ENCODE results near the gene ADAM10.
A peak's percentile ranks its signal among the peaks of the same experiment; 100 is the strongest.

The ADAM10 gene, protein sequence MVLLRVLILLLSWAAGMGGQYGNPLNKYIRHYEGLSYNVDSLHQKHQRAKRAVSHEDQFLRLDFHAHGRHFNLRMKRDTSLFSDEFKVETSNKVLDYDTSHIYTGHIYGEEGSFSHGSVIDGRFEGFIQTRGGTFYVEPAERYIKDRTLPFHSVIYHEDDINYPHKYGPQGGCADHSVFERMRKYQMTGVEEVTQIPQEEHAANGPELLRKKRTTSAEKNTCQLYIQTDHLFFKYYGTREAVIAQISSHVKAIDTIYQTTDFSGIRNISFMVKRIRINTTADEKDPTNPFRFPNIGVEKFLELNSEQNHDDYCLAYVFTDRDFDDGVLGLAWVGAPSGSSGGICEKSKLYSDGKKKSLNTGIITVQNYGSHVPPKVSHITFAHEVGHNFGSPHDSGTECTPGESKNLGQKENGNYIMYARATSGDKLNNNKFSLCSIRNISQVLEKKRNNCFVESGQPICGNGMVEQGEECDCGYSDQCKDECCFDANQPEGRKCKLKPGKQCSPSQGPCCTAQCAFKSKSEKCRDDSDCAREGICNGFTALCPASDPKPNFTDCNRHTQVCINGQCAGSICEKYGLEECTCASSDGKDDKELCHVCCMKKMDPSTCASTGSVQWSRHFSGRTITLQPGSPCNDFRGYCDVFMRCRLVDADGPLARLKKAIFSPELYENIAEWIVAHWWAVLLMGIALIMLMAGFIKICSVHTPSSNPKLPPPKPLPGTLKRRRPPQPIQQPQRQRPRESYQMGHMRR

GRCh38 chr15:58749532-58750337, at the start of gene ADAM10:
TSS of gene ADAM10 (minus strand) at chr15:58749707. CDS start at chr15:58749534, 173 bp downstream.
- H3K9me3 Mint-ChIP-seq: no peaks in the 10 kb centered on the region
- intact Hi-C loops (cut with micrococcal nuclease): loop anchor here (1.0 kb wide), 1 partner anchor 21 kb away; no protein-coding TSS in a partner anchor
- peak within 1 kb of the TSS; percentile 100 for H3K4me3 Mint-ChIP-seq
- peak within 1 kb of the TSS; percentile 93 for H3K27ac Mint-ChIP-seq
- H3K4me1 Mint-ChIP-seq (ENCODE audit: low read depth): peaks cover 24% of the 10 kb centered on the region
- H3K36me3 Mint-ChIP-seq (ENCODE audit: low read depth): peaks cover 22% of the 10 kb centered on the region
- H3K27me3 Mint-ChIP-seq: no peaks in the 10 kb centered on the region

GRCh38 chr15:58797505-58797904, 48.0 kb upstream of the ADAM10 start:
- peaks cover 8% of the 10 kb centered on the region for H3K4me1 Mint-ChIP-seq (ENCODE audit: low read depth)
- peaks cover 10% of the 10 kb centered on the region for H3K9me3 Mint-ChIP-seq
- peaks cover 1% of the 10 kb centered on the region for H3K27me3 Mint-ChIP-seq
- intact Hi-C loops (cut with micrococcal nuclease): no loop called here
- no peak overlapping the region for H3K27ac Mint-ChIP-seq
- no peak overlapping the region for H3K4me3 Mint-ChIP-seq
- peaks cover 22% of the 10 kb centered on the region for H3K36me3 Mint-ChIP-seq (ENCODE audit: low read depth)

GRCh38 chr15:58795825-58796224, 46.3 kb upstream of the ADAM10 start:
- no peak overlapping the region for H3K4me3 Mint-ChIP-seq
- peaks cover 1% of the 10 kb centered on the region for H3K27me3 Mint-ChIP-seq
- no peak overlapping the region for H3K27ac Mint-ChIP-seq
- peaks cover 10% of the 10 kb centered on the region for H3K9me3 Mint-ChIP-seq
- H3K4me1 Mint-ChIP-seq (ENCODE audit: low read depth): peaks cover 8% of the 10 kb centered on the region
- peaks cover 30% of the 10 kb centered on the region for H3K36me3 Mint-ChIP-seq (ENCODE audit: low read depth)
- intact Hi-C loops (cut with micrococcal nuclease): no loop called here

GRCh38 chr15:58793862-58794261, 44.4 kb upstream of the ADAM10 start:
- intact Hi-C loops (cut with micrococcal nuclease): no loop called here
- Mint-ChIP-seq H3K9me3 (peaks cover 10% of the 10 kb centered on the region), H3K27ac (no peak overlapping the region), H3K36me3 (ENCODE audit: low read depth) (peaks cover 33% of the 10 kb centered on the region), H3K4me3 (no peak overlapping the region), H3K27me3 (peaks cover 1% of the 10 kb centered on the region), H3K4me1 (ENCODE audit: low read depth) (peaks cover 8% of the 10 kb centered on the region)

- Mint-ChIP-seq H3K4me1 (ENCODE audit: low read depth) (no peaks in the 10 kb centered on the region), H3K27me3 (no peaks in the 10 kb centered on the region), H3K9me3 (no peaks in the 10 kb centered on the region), H3K36me3 (ENCODE audit: low read depth) (peaks cover 36% of the 10 kb centered on the region), H3K4me3 (no peak overlapping the region), H3K27ac (no peak overlapping the region)
- intact Hi-C loops (cut with micrococcal nuclease): no loop called here
Observed at GRCh38 chr15:58788056-58788710, 38.7 kb upstream of the ADAM10 start.

- H3K36me3 Mint-ChIP-seq (ENCODE audit: low read depth): peaks cover 19% of the 10 kb centered on the region
- no peak overlapping the region for H3K4me3 Mint-ChIP-seq
- intact Hi-C loops (cut with micrococcal nuclease): no loop called here
- no peak overlapping the region for H3K27ac Mint-ChIP-seq
- no peaks in the 10 kb centered on the region for H3K9me3 Mint-ChIP-seq
- no peaks in the 10 kb centered on the region for H3K4me1 Mint-ChIP-seq (ENCODE audit: low read depth)
- no peaks in the 10 kb centered on the region for H3K27me3 Mint-ChIP-seq
Observed at GRCh38 chr15:58785355-58785754, 35.8 kb upstream of the ADAM10 start.

DNA sequence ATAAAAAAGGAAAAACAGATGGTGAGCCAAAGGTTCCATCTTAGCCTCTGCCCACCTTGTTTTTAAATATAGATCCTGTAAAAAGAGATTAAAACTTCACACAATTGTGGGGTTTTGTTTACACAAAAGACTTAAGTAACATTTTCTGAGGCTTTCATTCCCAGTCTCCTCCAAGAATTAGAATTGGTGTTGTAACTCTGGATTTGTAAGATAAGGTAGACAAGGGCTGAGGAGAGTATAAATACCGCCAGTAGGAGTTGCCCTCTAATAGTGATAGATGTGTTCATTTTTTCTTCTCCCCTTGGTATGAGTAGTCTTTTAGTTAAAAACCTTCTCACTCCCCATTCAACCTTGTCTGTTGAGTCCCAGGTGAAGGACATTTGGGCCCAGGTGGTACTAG, 30.0 kb upstream of the ADAM10 start:
- no peaks in the 10 kb centered on the region for H3K9me3 Mint-ChIP-seq

DNA sequence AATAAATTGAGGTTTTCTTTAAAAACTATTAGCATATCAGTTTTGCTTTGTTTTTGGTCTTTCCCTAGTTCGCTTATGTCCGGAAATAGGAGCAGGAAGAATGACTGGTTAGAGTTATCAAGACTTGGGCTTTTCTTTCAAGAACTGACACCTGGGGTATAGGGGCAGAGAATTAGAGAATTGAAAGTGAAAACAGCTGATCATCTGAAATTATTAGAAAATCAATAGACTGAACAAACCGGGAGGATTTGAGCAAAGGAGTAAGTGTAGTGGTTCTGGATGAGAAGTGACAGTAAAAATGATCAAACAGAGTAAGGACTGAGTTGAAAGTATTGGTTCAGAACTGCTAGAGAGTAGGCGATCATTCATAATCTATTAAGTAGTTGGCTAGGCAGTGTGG, 27.6 kb upstream of the ADAM10 start:
- Mint-ChIP-seq H3K4me3 (no peak overlapping the region), H3K9me3 (no peaks in the 10 kb centered on the region), H3K27me3 (no peaks in the 10 kb centered on the region), H3K36me3 (ENCODE audit: low read depth) (peaks cover under 1% of the 10 kb centered on the region), H3K4me1 (ENCODE audit: low read depth) (peaks cover 9% of the 10 kb centered on the region), H3K27ac (no peak overlapping the region)
- intact Hi-C loops (cut with micrococcal nuclease): no loop called here

More for the DNA sequence above, 30.0 kb upstream of the ADAM10 start:
- H3K27ac Mint-ChIP-seq: no peak overlapping the region
- intact Hi-C loops (cut with micrococcal nuclease): no loop called here
- H3K36me3 Mint-ChIP-seq (ENCODE audit: low read depth): peaks cover 9% of the 10 kb centered on the region
- no peak overlapping the region for H3K4me3 Mint-ChIP-seq
- H3K4me1 Mint-ChIP-seq (ENCODE audit: low read depth): no peaks in the 10 kb centered on the region
- H3K27me3 Mint-ChIP-seq: no peaks in the 10 kb centered on the region

DNA sequence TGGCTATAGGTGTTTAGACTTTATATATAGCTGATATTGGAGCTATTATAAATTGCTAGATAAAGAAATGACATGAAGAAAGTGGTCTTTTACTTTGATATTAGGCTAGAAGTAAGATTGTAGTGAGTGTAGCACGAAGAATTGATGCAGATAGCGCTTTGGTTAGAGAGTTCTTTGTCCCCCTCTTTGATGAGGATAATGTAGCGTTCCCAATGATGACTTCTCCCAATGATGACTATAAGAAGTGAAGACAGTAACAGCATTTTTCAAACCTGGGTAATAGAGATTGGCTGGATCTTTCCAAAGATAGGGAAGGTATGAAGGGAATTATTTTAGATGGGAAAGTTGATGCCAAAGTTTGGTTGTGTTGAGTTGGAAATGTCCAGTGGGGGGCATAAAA, 25.9 kb upstream of the ADAM10 start:
- intact Hi-C loops (cut with micrococcal nuclease): no loop called here
- Mint-ChIP-seq H3K4me3 (no peak overlapping the region), H3K36me3 (ENCODE audit: low read depth) (peaks cover 12% of the 10 kb centered on the region), H3K4me1 (ENCODE audit: low read depth) (peaks cover 15% of the 10 kb centered on the region), H3K27me3 (no peaks in the 10 kb centered on the region), H3K9me3 (no peaks in the 10 kb centered on the region), H3K27ac (no peak overlapping the region)

GRCh38 chr15:58773024-58773423, 23.5 kb upstream of the ADAM10 start:
- H3K9me3 Mint-ChIP-seq: no peaks in the 10 kb centered on the region
- no peak overlapping the region for H3K27ac Mint-ChIP-seq
- H3K4me1 Mint-ChIP-seq (ENCODE audit: low read depth): peaks cover 23% of the 10 kb centered on the region
- intact Hi-C loops (cut with micrococcal nuclease): no loop called here
- H3K27me3 Mint-ChIP-seq: no peaks in the 10 kb centered on the region
- H3K4me3 Mint-ChIP-seq: peak overlapping the region; percentile 96
- H3K36me3 Mint-ChIP-seq (ENCODE audit: low read depth): peaks cover 12% of the 10 kb centered on the region

- Mint-ChIP-seq H3K4me1 (ENCODE audit: low read depth) (peaks cover 23% of the 10 kb centered on the region), H3K4me3 (peak overlapping the region; percentile 96), H3K27ac (peak overlapping the region; percentile 96), H3K36me3 (ENCODE audit: low read depth) (peaks cover 12% of the 10 kb centered on the region), H3K27me3 (no peaks in the 10 kb centered on the region), H3K9me3 (no peaks in the 10 kb centered on the region)
- intact Hi-C loops (cut with micrococcal nuclease): loop anchor here (2.0 kb wide), 1 partner anchor 161 kb away; the partner anchor contains the start of gene SLTM
Observed at GRCh38 chr15:58771621-58772250, 22.2 kb upstream of the ADAM10 start.

DNA sequence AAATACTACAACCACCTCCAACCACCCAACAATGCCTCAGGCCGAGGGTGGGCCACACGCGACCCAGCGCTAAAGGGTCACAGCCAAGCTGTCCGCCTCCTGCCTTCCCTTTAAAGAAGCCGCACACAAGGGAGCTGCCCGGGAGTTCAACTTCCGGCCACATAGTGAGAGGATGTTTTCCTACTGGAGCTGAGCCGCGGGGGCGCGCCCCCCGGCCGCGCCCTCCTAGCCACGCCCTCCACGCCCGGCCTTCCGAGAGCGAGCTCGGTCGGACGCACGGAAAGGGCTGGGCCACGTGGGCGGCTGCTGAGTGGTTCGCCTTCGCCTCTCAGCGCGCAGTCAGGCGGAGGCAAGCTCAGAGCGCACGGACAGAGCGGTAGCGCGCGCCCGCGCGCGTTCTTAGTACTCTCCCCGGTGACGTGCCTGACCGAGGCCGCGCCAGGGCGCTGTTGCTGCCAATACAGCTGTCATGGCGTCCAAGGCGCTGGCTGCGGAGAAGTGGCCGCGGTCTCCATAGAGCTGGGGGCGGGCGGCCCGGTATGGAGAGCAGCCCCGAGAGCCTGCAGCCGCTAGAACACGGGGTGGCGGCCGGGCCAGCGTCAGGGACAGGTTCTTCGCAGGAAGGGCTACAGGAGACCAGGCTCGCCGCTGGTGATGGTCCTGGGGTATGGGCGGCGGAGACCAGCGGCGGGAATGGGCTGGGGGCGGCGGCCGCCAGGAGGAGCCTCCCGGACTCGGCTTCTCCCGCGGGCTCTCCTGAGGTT, 21.5 kb upstream of the ADAM10 start, which contains the start of gene MINDY2:
TSS of gene MINDY2 (plus strand) at position 446 of the 764 bp plus-strand sequence. CDS start at position 540, 94 bp downstream.
- Mint-ChIP-seq H3K4me3 (peak within 1 kb of the TSS; percentile 96), H3K27ac (peak within 1 kb of the TSS; percentile 96)

More for the DNA sequence above, 21.5 kb upstream of the ADAM10 start, which contains the start of gene MINDY2:
- Mint-ChIP-seq H3K36me3 (ENCODE audit: low read depth) (peaks cover 12% of the 10 kb centered on the region), H3K27me3 (no peaks in the 10 kb centered on the region), H3K9me3 (no peaks in the 10 kb centered on the region), H3K4me1 (ENCODE audit: low read depth) (peaks cover 23% of the 10 kb centered on the region)
- intact Hi-C loops (cut with micrococcal nuclease): loop anchor here (1.0 to 2.0 kb wide), 2 partner anchors 21 to 162 kb away; partner anchors contain the start of gene SLTM

Data from dendritic cell treated with granulocyte-macrophage colony-stimulating factor and Interleukin-4, amounts not matched to agents 40 ng/mL and 50 ng/mL, for 4 days (primary cell).